Kidney (tissue), 14 donors: Measurements from ENCODE around the gene CAMK2B. TPM values are rescaled to one million over a fixed set of nuclear protein-coding genes. Genes with fewer than 3 reads are reported as not detected.

Experiments
- DNase-seq, 5 donors: peaks; one replicate each; pipeline ENCODE4 v3.0.0-alpha.2; 2013 to 2020
- FAIRE-seq: peaks from 2 replicates; lab custom pipeline; 2012; peaks lifted over from hg19 to GRCh38; lab: Jason Lieb, UNC
- H3K27ac ChIP-seq, 2 donors: one replicate each; pipeline ENCODE4 v1.7.0; 2013; ENCODE audit warnings: low read depth in 2 of 2, low read length in 2 of 2, inconsistent platforms in 1 of 2
- H3K27me3 ChIP-seq: one replicate; pipeline ENCODE4 v1.7.1; 2013; ENCODE audit warnings: low read length, inconsistent platforms; ENCODE audit not compliant: control insufficient read depth, insufficient read depth
- H3K36me3 ChIP-seq, 3 donors: one replicate each; pipeline versions ENCODE4 v1.7.0 to v1.7.1; 2013; ENCODE audit warnings: low read length in 3 of 3, control low read depth in 1 of 3, inconsistent platforms in 1 of 3; ENCODE audit not compliant: insufficient read depth in 3 of 3, control insufficient read depth in 2 of 3
- H3K4me1 ChIP-seq, 3 donors: one replicate each; pipeline versions ENCODE4 v1.7.0 to v1.7.1; 2013; ENCODE audit warnings: low read length in 3 of 3, inconsistent platforms in 1 of 3, low read depth in 1 of 3; ENCODE audit not compliant: control insufficient read depth in 2 of 3, insufficient read depth in 2 of 3
- H3K4me3 ChIP-seq, 3 donors: one replicate each; pipeline versions ENCODE4 v1.7.0 to v1.8.1; 2013; ENCODE audit warnings: low read length in 3 of 3, control low read depth in 1 of 3, inconsistent platforms in 1 of 3
- H3K9ac ChIP-seq, 3 donors: one replicate each; pipeline versions ENCODE4 v1.7.0 to v1.7.1; 2013; ENCODE audit warnings: low read length in 3 of 3, control low read depth in 1 of 3, inconsistent platforms in 1 of 3
- H3K9me3 ChIP-seq, 3 donors: one replicate each; pipeline versions ENCODE4 v1.7.0 to v1.7.1; 2013; ENCODE audit warnings: low read length in 3 of 3, control low read depth in 1 of 3, inconsistent platforms in 1 of 3; ENCODE audit not compliant: control insufficient read depth in 2 of 3, insufficient read depth in 1 of 3
- intact Hi-C: fragments of 100-400 bp; cut with DNase I; formaldehyde crosslinking; loops from one replicate; pipeline ENCODE4 v1.11.1; 2022
- polyA plus RNA-seq: library from polyadenylated mRNA; stranded (reverse); fragments of 350-450 nt; fragmentation: Illumina TruSeq; extraction: RNeasy Lipid Tissue Mini Kit (QIAGEN cat#74804); gene quantifications from one replicate; pipeline ENCODE4 v1.2.3, GENCODE V29; 2014; ENCODE audit warnings: low read depth, low replicate concordance; ENCODE audit not compliant: insufficient read depth
- total RNA-seq: library from RNA; stranded (reverse); fragmentation: NEBNext Ultra II Directional; extraction: Animal tissue kit (Norgen Biotek cat#: 25700); gene quantifications from one replicate; pipeline ENCODE4 v1.2.1, GENCODE V29; 2021
- TF ChIP-seq, protein P1 (sequence below): IDR thresholded peaks from 3 replicates; pipeline ENCODE4 v1.5.1; 2012; ENCODE audit warnings: mild to moderate bottlenecking, moderate library complexity, borderline replicate concordance; ENCODE audit not compliant: insufficient read depth; ENCODE audit errors: extremely low read depth
- donor health status: control.
- donor health status: control.
- donor health status: control.
- donor health status: control.
- donor health status: control.
- donor health status: DM: yes; HTN: yes; CAD: no.
- donor health status: Normal renal cell carcinoma (clear cell type).

Gene CAMK2B
- total and polyA plus RNA-seq, 2 donors from 2014 or later = 1.1 to 3.2 TPM

DNA sequence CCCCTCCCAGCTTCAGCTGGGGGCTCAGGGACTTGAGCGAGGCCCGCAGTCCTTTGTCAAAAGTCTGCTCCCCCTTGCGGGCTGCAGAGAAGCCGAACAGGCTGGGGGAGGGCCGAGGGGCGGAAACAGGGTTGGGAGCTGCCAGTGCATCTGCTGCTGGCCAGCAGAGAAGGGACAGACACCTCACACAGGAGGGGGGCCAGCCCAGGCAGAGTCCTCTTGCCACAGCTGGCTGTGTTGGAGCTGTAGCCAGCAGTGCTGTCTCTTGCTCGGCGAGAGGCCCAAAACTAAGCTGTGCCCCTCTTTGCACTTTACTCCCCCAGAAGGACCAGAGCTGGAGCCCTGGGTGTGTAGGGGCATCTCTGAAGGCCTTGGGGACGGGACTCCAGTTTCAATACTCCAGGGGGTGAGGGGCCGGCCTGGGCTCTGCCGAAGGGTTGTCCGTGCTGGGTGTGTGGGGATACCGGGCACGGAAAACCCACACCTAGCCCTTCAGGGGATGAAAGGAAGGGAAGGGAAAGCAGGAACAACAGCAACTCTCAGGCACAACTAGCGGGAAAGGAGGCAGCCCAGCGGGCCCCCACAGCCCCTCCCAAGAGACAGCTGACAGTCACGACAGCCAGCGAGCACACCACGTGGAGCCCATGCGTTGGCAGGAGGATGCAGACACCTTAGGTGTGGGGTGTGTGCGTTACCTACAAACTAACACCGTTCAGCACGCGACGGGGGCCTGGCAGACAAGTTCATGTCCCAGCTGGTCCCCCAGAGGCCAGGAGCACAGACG is 106.8 kb downstream of the CAMK2B start:
- intact Hi-C loops = no loop called here
- peak; percentile 52 to 74 (median 72) for DNase-seq
- no peaks in the 10 kb centered on the region for H3K4me1 ChIP-seq
- H3K36me3 ChIP-seq = no peaks in the 10 kb centered on the region
- H3K9me3 ChIP-seq = peaks cover 0 to 3% (median 0%) of the 10 kb centered on the region in 3 donors
- no peaks in the 10 kb centered on the region for H3K27me3 ChIP-seq
- no peak for FAIRE-seq
- TF ChIP-seq, protein P1, sequence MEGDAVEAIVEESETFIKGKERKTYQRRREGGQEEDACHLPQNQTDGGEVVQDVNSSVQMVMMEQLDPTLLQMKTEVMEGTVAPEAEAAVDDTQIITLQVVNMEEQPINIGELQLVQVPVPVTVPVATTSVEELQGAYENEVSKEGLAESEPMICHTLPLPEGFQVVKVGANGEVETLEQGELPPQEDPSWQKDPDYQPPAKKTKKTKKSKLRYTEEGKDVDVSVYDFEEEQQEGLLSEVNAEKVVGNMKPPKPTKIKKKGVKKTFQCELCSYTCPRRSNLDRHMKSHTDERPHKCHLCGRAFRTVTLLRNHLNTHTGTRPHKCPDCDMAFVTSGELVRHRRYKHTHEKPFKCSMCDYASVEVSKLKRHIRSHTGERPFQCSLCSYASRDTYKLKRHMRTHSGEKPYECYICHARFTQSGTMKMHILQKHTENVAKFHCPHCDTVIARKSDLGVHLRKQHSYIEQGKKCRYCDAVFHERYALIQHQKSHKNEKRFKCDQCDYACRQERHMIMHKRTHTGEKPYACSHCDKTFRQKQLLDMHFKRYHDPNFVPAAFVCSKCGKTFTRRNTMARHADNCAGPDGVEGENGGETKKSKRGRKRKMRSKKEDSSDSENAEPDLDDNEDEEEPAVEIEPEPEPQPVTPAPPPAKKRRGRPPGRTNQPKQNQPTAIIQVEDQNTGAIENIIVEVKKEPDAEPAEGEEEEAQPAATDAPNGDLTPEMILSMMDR = no peak
- H3K4me3 ChIP-seq = no peak overlapping the region
- H3K27ac ChIP-seq = no peak overlapping the region
- H3K9ac ChIP-seq = no peak overlapping the region

DNA sequence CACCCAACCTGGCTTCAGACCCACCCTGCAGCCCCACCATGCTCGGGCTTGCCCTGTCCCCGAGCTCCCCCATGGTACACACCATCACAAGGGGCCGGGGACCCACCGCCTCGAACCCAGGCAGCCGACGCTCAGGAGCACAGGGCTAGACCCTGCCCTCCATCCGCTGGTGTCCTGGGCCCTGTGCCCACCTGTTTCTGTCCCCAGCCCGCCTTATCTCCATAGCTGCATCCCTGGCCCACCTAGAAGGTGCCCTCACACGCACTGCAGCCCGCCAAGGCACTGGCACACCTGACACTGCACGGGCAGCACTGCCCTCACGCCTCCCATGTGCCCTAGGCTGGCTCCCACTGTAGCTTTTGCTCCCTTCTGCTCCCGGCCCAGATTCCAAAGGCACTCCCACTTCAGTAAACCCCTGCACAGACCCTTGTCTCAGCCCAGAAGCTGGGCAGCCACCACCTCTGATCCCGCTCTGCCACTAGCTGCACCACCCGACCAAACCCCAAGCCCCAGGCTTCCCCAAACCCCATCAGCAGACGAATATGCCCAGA is 107.5 kb downstream of the CAMK2B start:
- no peak overlapping the region for H3K9ac ChIP-seq
- no peaks in the 10 kb centered on the region for H3K4me1 ChIP-seq
- no peaks in the 10 kb centered on the region for H3K36me3 ChIP-seq
- no peaks in the 10 kb centered on the region for H3K27me3 ChIP-seq
- TF ChIP-seq, protein P1 = no peak
- FAIRE-seq (no peak), DNase-seq (peak in 1 of 5 donors; percentile 56)
- no peak overlapping the region for H3K4me3 ChIP-seq
- intact Hi-C loops = no loop called here
- no peak overlapping the region for H3K27ac ChIP-seq
- peaks cover 0 to 3% (median 0%) of the 10 kb centered on the region in 3 donors for H3K9me3 ChIP-seq

DNA sequence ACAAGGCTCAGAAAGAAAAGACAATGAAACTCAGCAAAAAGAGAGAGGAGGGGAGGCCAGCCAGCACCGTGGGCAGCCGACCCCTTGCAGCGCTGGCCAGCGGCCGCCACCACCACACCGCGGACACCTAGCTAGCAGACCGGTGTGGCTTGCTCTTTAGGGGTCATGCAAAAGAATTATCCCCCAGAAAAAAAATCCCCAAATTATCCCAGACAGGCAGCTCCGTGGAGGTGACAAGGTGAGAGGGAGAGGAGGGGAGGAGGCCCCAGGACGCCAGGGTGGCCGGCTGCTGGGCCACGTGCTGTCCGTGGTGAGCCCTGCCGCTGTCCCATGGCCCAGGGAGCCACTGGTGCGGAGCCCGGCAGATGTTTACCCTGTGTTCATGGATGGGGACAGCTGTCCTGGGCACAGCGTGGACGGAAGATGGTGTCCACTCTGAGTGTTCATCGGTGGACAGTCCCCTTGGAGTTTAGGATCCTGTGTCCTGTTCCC is 108.1 kb downstream of the CAMK2B start:
- DNase-seq = peak in 1 of 5 donors; percentile 51
- H3K9ac ChIP-seq = no peak overlapping the region
- H3K27me3 ChIP-seq = no peaks in the 10 kb centered on the region
- TF ChIP-seq, protein P1 = no peak
- no peaks in the 10 kb centered on the region for H3K4me1 ChIP-seq
- no peak for FAIRE-seq
- peaks cover 0 to under 1% (median 0%) of the 10 kb centered on the region in 3 donors for H3K36me3 ChIP-seq
- intact Hi-C loops = no loop called here
- H3K9me3 ChIP-seq = peaks cover 0 to 3% (median 0%) of the 10 kb centered on the region in 3 donors
- H3K4me3 ChIP-seq = no peak overlapping the region
- H3K27ac ChIP-seq = no peak overlapping the region
